GM21447 (cell line): ENCODE results near the gene PI4KA.
"Not testable (repeated sequence)": the region's sequence is repeated elsewhere in the genome, so short reads cannot be mapped to it uniquely, and the experiment has no call there.

ENCODE experiments used
- ATAC-seq: cut with Tn5 transposase; IDR thresholded peaks from one replicate; pipeline ENCODE4 v1.9.1; 2021; ENCODE audit not compliant: unreplicated experiment

PI4KA gene

GRCh38 chr22:20858615-20859416 lies at the start of gene PI4KA, which contains the start of gene SNAP29:
Gene PI4KA, minus strand, starts transcription at chr22:20858811. Its CDS starts 86 bp downstream, at chr22:20858725.
Gene SNAP29, plus strand, starts transcription at chr22:20859007. Its CDS starts 104 bp downstream, at chr22:20859111.
- peak; percentile 88 for ATAC-seq

GRCh38 chr22:20906387-20906767 lies 47.8 kb upstream of the PI4KA start:
- ATAC-seq: no peak

- ATAC-seq: no peak
Observed at GRCh38 chr22:20905415-20906386, 47.1 kb upstream of the PI4KA start.

GRCh38 chr22:20904980-20905355 lies 46.4 kb upstream of the PI4KA start:
- no peak for ATAC-seq

GRCh38 chr22:20904008-20904979 lies 45.7 kb upstream of the PI4KA start:
- no peak for ATAC-seq

- no peak for ATAC-seq
Observed at GRCh38 chr22:20903093-20903492, 44.5 kb upstream of the PI4KA start.

- ATAC-seq: not testable (repeated sequence)
Observed at GRCh38 chr22:20901093-20902033, 42.8 kb upstream of the PI4KA start.

GRCh38 chr22:20899827-20900423 lies 41.3 kb upstream of the PI4KA start:
- no peak for ATAC-seq

GRCh38 chr22:20897737-20898136 lies 39.1 kb upstream of the PI4KA start:
- ATAC-seq: not testable (repeated sequence)

GRCh38 chr22:20890975-20891374 lies 32.4 kb upstream of the PI4KA start:
- no peak for ATAC-seq

GRCh38 chr22:20889904-20890540 lies 31.4 kb upstream of the PI4KA start:
- no peak for ATAC-seq

- no peak for ATAC-seq
Observed at GRCh38 chr22:20889025-20889704, 30.6 kb upstream of the PI4KA start.

GRCh38 chr22:20887375-20887774 lies 28.8 kb upstream of the PI4KA start:
- ATAC-seq: no peak

GRCh38 chr22:20885557-20886323 lies 27.1 kb upstream of the PI4KA start:
- no peak for ATAC-seq

- ATAC-seq: no peak
Observed at GRCh38 chr22:20885017-20885556, 26.5 kb upstream of the PI4KA start.

GRCh38 chr22:20884454-20884853 lies 25.8 kb upstream of the PI4KA start:
- no peak for ATAC-seq

- ATAC-seq: no peak
Observed at GRCh38 chr22:20882855-20883254, 24.2 kb upstream of the PI4KA start.
